GM21528 (cell line): ENCODE results near the gene SHISA7.
"Not testable (repeated sequence)": the region's sequence is repeated elsewhere in the genome, so short reads cannot be mapped to it uniquely, and the experiment has no call there.

Experiments
- ATAC-seq: cut with Tn5 transposase; IDR thresholded peaks from one replicate; pipeline ENCODE4 v1.9.1; 2021; ENCODE audit warnings: mild to moderate bottlenecking, moderate library complexity; ENCODE audit not compliant: unreplicated experiment, low FRiP score

SHISA7 gene

DNA sequence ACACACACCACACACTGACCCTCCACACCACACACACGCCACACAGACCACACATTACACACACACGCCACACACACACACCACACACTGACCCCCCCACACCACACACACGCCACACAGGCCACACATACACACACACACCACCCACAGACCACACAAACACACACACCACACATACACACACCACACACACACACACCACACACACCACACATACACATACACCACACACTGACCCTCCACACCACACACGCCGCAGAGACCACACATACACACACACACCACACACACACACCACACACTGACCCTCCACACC is 5.0 kb upstream of the SHISA7 start:
- not testable (repeated sequence) for ATAC-seq

DNA sequence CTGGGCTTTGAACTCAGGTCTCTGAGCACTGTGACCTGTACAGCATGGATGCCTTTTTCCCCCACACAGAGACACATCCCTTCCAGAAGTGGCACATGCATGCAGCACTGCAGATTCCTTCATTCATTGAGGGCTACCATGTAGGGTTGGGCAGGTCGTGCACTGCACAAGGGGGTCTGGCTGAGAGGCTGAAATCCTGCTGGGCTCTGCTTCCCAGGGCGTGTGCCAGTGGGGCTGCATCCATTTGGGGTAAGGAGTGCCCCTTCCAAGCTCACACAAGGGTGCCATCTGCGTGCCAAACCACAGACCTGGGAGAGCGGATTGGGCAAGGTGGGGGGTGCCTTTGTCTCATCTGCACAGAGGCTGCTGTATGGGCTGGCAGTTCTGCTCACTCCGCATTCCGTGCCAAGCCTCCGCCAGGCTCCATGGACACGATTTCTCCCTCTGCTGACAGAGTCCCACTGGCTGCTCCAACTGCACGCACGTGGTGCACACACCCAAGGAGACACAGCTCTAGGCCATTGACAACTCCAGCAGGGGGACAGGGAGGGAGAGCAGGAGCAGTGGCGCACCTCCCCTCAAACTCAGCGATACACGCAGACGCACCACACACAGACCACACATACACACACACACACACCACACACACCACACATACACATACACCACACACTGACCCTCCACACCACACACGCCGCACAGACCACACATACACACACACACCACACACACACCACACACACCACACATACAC is 4.5 kb upstream of the SHISA7 start:
- no peak for ATAC-seq

DNA sequence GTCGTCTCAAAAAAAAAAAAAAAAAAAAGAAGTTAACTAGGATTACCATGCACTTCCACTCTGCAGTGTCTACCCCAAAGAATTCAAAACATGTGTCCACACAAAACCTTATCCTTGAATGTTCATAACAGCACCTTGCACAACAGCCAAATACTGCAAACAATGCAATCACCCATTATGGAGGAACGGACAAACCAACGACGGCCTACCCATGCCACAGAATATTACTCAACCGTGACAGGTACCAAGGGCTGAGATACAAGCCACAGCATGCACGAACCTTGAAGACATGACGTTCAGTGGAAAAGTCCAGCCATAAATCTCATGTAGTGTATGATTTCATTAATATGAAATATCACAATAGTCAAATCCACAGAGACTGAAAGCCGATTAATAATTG is 3.0 kb upstream of the SHISA7 start:
- no peak for ATAC-seq

DNA sequence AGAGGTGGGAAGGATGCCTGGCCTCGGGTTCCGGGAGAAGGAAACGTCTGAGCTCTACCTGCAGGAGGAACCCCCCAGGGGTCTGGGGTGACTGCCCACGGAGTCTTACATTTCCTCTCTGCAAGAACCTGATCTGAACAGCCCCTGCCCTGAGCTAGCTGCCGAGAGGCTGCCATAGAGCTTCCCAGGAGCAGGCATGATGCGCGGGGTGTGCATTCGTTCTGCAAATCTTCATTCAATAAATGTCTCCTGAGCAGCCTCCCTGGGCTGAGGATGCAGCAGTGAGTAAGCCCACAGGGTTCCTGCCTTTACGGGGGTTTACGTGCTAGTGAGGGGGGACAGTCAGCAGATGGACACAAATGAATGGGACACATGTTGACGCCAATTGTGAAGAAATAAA is 1.5 kb upstream of the SHISA7 start:
- no peak for ATAC-seq

DNA sequence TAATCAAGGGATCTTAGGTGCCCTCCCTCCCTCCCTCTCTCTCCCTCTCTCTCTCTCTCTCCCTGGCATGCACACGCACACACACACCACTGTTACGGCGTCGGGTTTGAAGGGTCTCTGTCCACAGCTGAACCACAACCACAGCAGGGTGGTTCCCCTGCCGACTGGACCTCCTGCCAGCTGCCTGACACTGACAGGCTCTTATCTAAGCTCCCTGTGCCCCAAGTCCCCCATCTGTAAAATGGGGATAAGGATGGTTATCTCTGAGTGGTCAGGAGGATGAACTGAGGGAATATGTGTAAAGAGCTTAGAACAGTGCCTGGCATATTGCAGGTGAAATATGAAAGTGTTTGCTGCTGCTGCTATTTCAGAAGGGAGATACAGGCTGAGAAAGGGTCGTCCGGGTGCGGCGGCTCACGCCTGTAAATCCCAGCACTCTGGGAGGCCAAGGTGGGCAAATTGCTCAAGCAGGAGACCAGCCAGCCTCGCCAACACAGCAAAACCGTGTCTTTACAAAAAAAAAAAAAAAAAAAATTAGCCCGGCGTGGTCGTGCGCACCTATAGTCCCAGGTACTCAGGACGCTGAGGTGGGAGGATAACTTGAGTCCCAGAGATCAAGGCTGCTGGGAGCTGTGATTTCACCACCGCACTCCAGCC is 852 bp upstream of the SHISA7 start:
- ATAC-seq = no peak

DNA sequence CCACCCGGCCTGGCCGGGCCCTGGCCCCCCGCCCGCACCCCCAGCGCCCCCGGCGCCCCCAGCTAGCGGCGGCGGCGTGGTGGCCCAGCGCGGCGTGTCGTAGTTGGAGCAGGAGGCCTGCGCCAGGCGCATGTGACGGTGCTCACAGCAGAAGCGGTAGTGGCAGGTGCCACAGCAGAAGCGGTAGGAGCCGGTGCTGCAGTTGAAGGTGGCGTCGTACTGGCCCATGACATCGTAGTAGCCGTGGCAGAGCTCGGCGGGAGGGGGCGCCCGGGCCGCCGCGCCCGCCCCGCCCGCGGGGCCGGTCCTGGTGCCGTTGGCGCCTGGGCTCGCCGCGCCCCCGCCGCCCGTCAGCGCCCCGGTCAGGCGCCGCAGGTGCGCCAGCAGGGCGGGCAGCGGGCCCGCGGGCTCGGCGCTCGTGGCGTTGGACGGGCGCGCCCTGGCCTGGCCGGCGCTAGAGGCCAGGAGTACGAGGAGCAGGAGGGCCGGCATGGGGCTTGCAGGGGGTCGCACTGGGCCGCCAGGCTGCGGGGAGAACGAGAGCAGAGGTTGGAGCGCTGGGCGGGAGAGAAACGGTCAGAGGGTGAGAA is 633 bp downstream of the SHISA7 start:
- no peak for ATAC-seq

DNA sequence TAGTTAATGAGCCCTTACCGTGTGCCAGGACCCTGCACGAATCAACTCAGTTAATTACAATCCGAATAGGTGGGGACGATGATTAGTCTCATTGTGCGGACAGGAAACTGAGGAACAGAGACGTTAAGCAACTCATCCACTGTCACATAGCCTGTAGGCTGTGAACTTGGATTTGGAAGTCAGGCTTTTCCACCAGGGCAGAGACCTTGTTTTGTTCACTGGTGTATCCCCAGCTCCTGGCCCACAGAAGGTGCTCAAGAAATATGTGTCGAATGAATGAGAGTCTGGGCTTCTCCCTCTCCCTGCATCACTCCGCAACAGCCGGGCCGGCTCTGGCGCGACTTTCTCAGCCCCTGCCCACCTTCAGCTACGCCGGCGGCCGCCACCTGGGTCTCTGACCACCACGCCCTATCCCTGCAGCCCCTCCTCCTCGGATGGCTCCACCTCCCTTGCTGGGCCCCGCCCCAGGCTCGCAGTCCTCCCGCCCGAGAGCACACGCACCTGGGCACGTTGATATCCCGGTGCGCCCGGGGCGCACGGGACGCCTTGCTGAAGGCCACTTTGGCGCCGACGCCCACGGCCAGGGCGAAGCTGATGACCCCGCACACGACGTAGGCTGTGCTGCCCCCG is 1.3 kb downstream of the SHISA7 start:
- ATAC-seq = no peak

DNA sequence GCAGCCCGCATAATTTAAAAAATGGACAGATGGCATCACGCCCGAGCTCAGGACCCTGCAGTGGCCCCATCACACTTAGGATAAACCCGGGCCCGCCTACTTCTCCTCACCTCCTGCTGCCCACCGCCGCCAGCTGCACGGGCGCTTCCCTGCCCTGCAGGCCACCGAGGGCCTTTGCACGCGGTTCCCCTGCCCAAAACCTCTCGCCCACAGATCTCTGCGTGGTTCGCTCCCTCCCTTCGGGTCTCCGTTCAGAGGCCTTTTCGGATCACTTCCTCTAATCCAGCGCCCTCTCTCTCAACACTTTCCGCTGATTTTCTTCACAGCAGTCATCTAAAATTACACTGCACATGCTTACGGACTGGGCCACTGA is 1.8 kb downstream of the SHISA7 start:
- ATAC-seq = no peak

DNA sequence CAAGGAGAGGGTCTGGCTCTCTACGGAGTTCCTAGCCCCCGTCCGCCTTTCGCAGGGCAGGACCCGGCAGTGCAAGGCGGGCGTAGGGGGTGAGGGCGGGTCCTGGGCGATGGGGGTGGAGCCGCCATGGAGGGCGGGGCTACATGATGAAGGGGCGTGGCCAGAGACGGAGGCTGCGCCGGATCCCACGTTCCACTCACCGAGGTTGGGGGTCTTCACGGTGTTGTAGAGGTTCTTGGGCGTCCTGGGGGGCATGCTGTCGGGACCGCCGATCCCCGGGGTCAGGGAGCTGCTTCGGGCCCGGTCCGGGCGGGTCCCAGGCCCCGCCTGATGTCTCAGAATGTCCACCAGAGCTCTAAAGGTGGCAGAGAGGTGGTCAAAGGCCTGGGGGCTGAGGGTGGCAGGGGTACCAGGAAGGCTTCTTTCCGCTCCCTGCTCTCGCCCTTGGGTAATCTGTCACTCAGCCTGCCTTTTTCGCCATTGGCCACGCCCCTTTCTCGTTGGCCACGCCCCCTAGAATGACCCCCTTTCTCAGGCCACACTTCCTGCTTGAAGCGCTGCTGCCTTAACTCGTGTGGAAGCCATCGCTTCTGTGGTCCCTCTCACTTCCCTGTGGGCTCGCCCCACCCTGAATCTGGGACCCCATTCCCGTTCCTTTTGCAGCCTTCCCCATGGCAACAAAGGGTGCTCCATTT is 2.5 kb downstream of the SHISA7 start:
- no peak for ATAC-seq

DNA sequence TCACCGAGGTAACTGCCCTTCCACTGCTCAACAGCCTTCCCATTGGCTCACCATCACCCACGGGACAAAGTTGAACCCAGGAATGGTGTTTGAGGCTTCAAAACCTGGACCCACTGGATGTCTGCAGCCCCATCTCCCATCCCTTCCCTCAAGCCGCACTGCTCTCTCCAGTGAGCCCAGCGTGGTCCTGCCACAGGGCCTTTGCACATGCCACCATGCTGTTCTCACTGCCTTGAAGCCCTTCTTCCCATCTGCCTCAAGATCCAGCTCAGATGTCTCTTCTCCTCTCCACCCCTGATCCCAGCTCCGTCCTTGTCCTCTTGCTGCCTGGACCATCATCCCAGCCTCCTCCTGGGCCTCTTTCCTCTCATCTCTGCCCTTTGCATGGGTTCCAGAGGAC is 4.0 kb downstream of the SHISA7 start:
- ATAC-seq = no peak

DNA sequence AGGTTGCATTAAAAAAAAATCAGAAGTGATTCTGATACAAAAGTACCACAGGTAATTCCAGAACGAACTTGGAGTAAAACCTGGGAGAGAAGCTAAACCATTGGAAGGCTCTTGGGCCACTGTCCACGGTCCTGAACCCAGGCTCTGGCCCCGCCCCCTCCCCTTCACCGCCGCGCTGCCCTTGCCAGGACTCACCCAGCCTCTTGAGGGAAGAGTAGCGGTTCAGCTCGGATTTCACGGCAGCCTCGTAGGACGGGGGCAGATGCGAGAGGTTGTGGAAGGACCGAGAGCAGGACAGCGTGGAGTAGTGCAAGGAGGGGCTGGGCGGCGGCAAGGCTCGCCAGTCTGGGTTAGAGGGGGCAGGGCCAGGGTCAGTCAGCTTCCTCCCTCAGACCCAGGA is 5.7 kb downstream of the SHISA7 start:
- ATAC-seq = no peak

DNA sequence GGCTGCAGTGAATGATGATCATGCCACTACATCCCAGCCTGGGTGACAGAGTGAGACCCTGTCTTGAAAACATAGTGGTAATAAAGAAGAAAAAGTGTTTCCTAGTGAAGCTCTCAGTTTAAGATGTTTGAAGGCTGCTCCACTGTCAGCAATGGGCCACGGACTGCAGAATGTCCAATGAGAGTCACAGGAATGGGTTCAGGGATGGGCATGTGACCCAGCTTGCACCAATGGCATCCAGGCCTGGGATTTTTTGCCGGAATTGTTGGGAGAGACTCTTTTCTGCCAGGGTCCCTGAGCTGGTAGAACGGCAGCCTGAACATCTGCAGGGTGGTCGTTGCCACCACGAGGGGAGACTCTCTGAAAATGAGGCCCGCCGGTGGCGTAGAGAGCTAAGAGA is 6.3 kb downstream of the SHISA7 start:
- no peak for ATAC-seq

DNA sequence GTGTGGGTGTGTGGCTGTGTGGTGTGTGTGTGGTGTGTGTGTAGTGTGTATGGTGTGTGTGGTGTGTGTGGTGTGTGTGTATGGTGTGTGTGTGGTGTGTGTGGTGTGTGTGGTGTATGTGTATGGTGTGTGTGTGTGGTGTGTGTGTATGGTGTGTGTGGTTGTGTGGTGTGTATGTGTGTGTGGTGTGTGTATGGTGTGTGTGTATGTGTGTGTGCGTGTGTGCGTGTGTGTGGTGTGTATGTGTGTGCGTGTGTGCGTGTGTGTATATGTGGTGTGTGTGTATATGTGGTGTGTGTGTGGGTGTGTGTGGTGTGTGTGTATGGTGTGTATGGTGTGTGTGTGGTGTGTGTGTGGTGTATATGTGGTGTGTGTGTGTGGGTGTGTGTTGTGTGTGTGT is 8.1 kb downstream of the SHISA7 start:
- no peak for ATAC-seq

DNA sequence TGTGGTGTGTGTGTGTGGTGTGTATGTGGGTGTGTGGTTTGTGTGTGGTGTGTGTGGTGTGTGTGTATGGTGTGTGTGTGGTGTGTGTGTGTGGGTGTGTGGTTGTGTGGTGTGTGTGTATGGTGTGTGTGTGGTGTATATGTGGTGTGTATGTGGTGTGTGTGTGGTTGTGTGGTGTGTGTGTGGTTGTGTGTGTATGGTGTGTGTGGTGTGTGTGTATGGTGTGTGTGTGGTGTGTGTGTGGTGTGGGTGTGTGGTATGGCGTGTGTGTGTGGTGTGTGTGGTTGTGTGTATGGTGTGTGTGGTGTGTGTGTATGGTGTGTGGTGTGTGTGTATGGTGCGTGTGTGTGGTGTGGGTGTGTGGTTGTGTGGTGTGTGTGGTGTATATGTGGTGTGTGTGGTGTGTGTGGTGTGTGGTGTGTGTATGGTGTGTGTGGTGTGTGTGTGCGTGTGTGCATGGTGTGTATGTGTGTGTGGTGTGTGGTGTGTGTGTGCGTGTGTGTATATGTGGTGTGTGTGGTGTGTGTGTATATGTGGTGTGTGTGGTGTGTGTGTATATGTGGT is 8.7 kb downstream of the SHISA7 start:
- no peak for ATAC-seq

DNA sequence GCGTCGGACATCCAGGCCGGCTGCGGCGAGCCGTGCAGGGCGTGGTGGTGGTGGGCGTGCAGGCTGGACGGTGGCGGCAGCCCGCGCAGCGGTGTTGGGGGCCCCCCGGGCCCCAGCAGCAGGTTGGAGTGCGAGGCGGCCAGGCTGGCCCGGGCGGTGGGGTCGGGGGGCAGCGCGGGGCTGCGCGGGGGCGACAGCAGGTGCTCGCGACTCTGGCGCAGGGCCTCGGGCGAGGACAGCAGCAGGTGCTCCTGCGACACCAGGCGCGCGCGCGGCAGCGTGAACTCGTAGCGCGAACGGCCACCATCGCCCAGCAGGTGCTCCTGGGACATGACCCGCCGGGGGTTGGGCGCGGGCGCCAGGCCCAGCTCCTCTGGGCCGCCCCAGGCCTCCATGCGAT is 9.8 kb downstream of the SHISA7 start:
- no peak for ATAC-seq

DNA sequence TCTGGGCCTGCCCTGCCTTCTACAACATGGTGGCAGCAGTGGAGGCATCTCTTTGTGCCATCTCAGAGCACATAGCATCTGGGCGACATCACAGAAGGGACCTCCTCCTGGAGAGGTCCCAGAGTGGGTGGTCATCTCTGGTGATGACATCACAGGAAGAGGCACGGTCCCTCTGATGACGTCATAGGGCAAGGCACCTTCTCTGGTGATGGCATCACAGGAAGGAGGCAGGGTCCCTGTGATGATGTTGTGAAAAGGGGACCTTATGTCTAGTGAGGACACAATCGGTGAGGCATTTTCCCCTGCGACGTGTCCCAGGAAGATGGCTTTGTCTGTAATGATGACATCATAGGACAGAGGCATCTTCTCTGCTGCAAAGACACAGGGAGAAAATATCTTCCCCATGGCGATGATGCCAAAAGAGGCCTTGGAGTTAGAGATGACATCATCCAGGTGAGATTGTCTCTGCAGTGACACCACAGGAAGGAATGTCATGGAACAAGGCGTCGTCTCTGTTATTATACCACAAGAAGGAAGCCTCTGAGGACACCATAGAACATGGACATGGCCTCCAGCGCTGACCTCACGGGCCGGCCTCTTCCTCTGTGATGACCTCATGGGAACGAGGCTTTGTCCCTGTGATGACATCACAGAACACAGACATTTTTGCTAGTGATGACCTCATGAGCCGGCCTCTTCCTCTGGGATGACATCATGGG is 10.7 kb downstream of the SHISA7 start:
- ATAC-seq = no peak

DNA sequence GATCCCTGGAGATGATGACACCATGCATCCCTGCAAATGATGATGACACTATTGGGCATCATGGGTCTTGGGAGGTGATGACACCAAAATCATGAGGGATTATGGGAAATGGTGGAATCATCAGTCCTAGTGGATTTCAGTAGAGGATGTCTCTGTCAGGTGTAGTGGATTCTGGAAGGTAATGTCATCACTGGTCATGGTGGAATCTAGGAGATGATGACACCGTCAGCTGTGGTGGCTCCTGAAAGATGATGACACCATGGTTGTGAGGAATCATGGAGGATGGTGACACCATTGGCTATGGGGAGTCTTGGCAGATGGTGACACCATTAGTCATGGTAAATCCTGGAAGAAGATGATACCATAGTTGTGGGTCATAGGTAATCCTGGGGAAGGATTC is 11.9 kb downstream of the SHISA7 start:
- ATAC-seq = no peak

DNA sequence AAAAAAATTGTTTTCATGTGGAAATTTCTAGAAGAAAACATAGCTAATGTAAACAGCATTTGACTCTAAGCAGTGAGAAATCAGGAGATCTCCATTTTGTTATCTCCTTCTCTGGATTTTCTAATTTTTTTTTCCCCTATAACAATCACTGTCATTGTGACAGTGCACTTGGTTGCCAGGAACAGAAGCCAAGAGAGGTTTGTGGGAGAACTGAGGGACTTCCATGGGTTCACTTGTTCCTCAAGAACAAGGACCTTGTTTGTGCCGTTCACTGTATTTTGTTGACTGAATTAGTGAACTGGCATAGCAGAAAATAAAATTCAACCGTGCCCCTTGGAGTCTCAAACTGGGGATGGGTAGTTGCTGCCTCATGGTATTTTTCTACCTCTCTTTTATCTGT is 17.1 kb downstream of the SHISA7 start:
- ATAC-seq = no peak

DNA sequence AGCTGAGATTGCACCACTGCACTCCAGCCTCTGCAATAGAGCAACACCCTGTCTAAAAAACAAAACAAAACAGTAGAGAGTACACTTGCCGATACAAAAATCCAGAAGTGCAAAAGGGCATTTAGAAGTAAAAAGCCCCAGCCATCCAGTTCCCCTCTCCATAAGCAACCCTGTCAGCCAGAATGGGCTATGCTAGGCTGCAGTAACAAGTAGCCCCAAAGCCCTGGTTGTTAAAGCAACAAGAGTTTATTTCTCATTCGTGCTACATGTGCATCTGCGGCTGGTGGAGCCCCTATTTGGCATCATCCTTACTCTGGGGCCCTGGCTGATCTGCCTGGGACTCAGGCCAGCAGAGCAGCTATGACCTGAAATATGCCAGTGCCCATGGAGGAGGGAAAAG is 18.6 kb downstream of the SHISA7 start:
- ATAC-seq = no peak
